ENCODE measurements around the gene B4GALT2. TPM values are rescaled to one million over a fixed set of nuclear protein-coding genes. Genes with fewer than 3 reads are reported as not detected.

Gene B4GALT2
- total RNA-seq, 1 donor from 2014 or later, result 61.7 TPM

GRCh38 chr1:43983253-43983899, 4.4 kb downstream of the B4GALT2 start:
- no peaks in the 10 kb centered on the region for H3K27me3 Mint-ChIP-seq
- H3K36me3 Mint-ChIP-seq (ENCODE audit: insufficient read depth), result peaks cover 16% of the 10 kb centered on the region
- peaks cover 35% of the 10 kb centered on the region for H3K4me1 Mint-ChIP-seq (ENCODE audit: low read depth)
- DNase-seq (ENCODE audit: low spot score, unreplicated experiment), result no peak
- no peak for TF ChIP-seq CTCF (IDR thresholded peaks at IDR 0.05; ENCODE audit: unreplicated experiment)
- no peak overlapping the region for H3K4me3 Mint-ChIP-seq (ENCODE audit: low read depth)
- H3K27ac Mint-ChIP-seq, result peak overlapping the region; percentile 49
- H3K9me3 Mint-ChIP-seq (ENCODE audit: low read depth), result no peaks in the 10 kb centered on the region

- no peak overlapping the region for H3K4me3 Mint-ChIP-seq (ENCODE audit: low read depth)
- H3K9me3 Mint-ChIP-seq (ENCODE audit: low read depth), result no peaks in the 10 kb centered on the region
- no peak overlapping the region for H3K27ac Mint-ChIP-seq
- peaks cover 16% of the 10 kb centered on the region for H3K36me3 Mint-ChIP-seq (ENCODE audit: insufficient read depth)
- peaks cover 29% of the 10 kb centered on the region for H3K4me1 Mint-ChIP-seq (ENCODE audit: low read depth)
- TF ChIP-seq CTCF (IDR thresholded peaks at IDR 0.05; ENCODE audit: unreplicated experiment), result no peak
- DNase-seq (ENCODE audit: low spot score, unreplicated experiment), result no peak
- no peaks in the 10 kb centered on the region for H3K27me3 Mint-ChIP-seq
These were observed 5.8 kb downstream of the B4GALT2 start for GRCh38 chr1:43984855-43985254.

GRCh38 chr1:43985984-43986595, 7.1 kb downstream of the B4GALT2 start:
- DNase-seq (ENCODE audit: low spot score, unreplicated experiment), result no peak
- Mint-ChIP-seq H3K36me3 (ENCODE audit: insufficient read depth) (peaks cover 16% of the 10 kb centered on the region), H3K4me1 (ENCODE audit: low read depth) (peaks cover 24% of the 10 kb centered on the region), H3K9me3 (ENCODE audit: low read depth) (no peaks in the 10 kb centered on the region), H3K27me3 (no peaks in the 10 kb centered on the region), H3K4me3 (ENCODE audit: low read depth) (no peak overlapping the region), H3K27ac (peak overlapping the region; percentile 50)
- no peak for TF ChIP-seq CTCF (IDR thresholded peaks at IDR 0.05; ENCODE audit: unreplicated experiment)

- no peak for TF ChIP-seq CTCF (IDR thresholded peaks at IDR 0.05; ENCODE audit: unreplicated experiment)
- Mint-ChIP-seq H3K4me3 (ENCODE audit: low read depth) (no peak overlapping the region), H3K36me3 (ENCODE audit: insufficient read depth) (peaks cover 16% of the 10 kb centered on the region), H3K9me3 (ENCODE audit: low read depth) (no peaks in the 10 kb centered on the region), H3K4me1 (ENCODE audit: low read depth) (peaks cover 26% of the 10 kb centered on the region), H3K27ac (peak overlapping the region; percentile 90), H3K27me3 (no peaks in the 10 kb centered on the region)
- DNase-seq (ENCODE audit: low spot score, unreplicated experiment), result no peak
These were observed 7.7 kb downstream of the B4GALT2 start for GRCh38 chr1:43986712-43987111.

- no peaks in the 10 kb centered on the region for H3K27me3 Mint-ChIP-seq
- peaks cover 29% of the 10 kb centered on the region for H3K4me1 Mint-ChIP-seq (ENCODE audit: low read depth)
- no peak for TF ChIP-seq CTCF (IDR thresholded peaks at IDR 0.05; ENCODE audit: unreplicated experiment)
- H3K27ac Mint-ChIP-seq, result peak overlapping the region; percentile 90
- no peaks in the 10 kb centered on the region for H3K9me3 Mint-ChIP-seq (ENCODE audit: low read depth)
- H3K36me3 Mint-ChIP-seq (ENCODE audit: insufficient read depth), result peaks cover 16% of the 10 kb centered on the region
- no peak for DNase-seq (ENCODE audit: low spot score, unreplicated experiment)
- H3K4me3 Mint-ChIP-seq (ENCODE audit: low read depth), result peak overlapping the region; percentile 44
These were observed 8.3 kb downstream of the B4GALT2 start for GRCh38 chr1:43987159-43987902.
